Aorta (tissue), 5 donors: ENCODE data around the gene RSRP1. TPM values are rescaled to one million over a fixed set of nuclear protein-coding genes. Genes with fewer than 3 reads are reported as not detected.
"Not testable (repeated sequence)": the region's sequence is repeated elsewhere in the genome, so short reads cannot be mapped to it uniquely, and the experiment has no call there.

ENCODE experiments used
- ATAC-seq: fragments of 200-7000 bp; cut with Tn5 transposase; one replicate; pipeline ENCODE4 v1.9.1; 2022; ENCODE audit warnings: moderate library complexity; ENCODE audit not compliant: low FRiP score
- DNase-seq, 2 donors: peaks; one replicate each; pipeline ENCODE4 v3.0.0-alpha.2; 2020
- H3K27ac ChIP-seq, 2 donors: one replicate each; pipeline ENCODE4 v1.5.1; 2013; ENCODE audit warnings: low read length in 2 of 2, mild to moderate bottlenecking in 2 of 2, moderate library complexity in 2 of 2, control low read depth in 1 of 2, inconsistent platforms in 1 of 2, low read depth in 1 of 2
- H3K27me3 ChIP-seq, 2 donors: one replicate each; pipeline ENCODE4 v1.6.1; 2013; ENCODE audit warnings: control low read depth in 1 of 2, low read length in 1 of 2, mild to moderate bottlenecking in 1 of 2, moderate library complexity in 1 of 2; ENCODE audit not compliant: insufficient read depth in 2 of 2, control insufficient read depth in 1 of 2
- H3K36me3 ChIP-seq, 2 donors: one replicate each; pipeline ENCODE4 v1.6.1; 2013; ENCODE audit warnings: control low read depth in 1 of 2, low read length in 1 of 2, mild to moderate bottlenecking in 1 of 2; ENCODE audit not compliant: insufficient read depth in 2 of 2, control insufficient read depth in 1 of 2
- H3K4me1 ChIP-seq, 2 donors: one replicate each; pipeline ENCODE4 v1.6.1; 2013; ENCODE audit warnings: low read length in 2 of 2, control low read depth in 1 of 2, mild to moderate bottlenecking in 1 of 2, moderate library complexity in 1 of 2; ENCODE audit not compliant: insufficient read depth in 2 of 2, control insufficient read depth in 1 of 2
- H3K4me3 ChIP-seq, 2 donors: one replicate each; pipeline ENCODE4 v1.5.1; 2013; ENCODE audit warnings: low read length in 2 of 2, control low read depth in 1 of 2, mild to moderate bottlenecking in 1 of 2
- H3K9me3 ChIP-seq: one replicate; pipeline ENCODE4 v1.6.1; 2013; ENCODE audit warnings: mild to moderate bottlenecking, low read length; ENCODE audit not compliant: control insufficient read depth
- WGBS, 2 donors: extraction: QIAGEN DNeasy Blood & Tissue Kit; methylation state at CpG; one replicate each; pipeline ENCODE4 v1.1.7; 2013; 5-methylcytosine and 5-hydroxymethylcytosine counted together
- intact Hi-C, 2 donors: fragments of 100-400 bp; cut with DNase I; formaldehyde crosslinking; loops; one replicate each; pipeline versions ENCODE4 v1.14.2 to v1.15.0; 2022
- polyA plus RNA-seq, 2 donors: library from polyadenylated mRNA; stranded (reverse); fragments of 200-250 nt; gene quantifications; one replicate each; pipeline ENCODE4 v1.2.3, GENCODE V29; 2013
- total RNA-seq, 2 donors: library from RNA; stranded (reverse); fragmentation: NEBNext Ultra II Directional; extraction: Animal tissue kit (Norgen Biotek cat#: 25700); gene quantifications; one replicate each; pipeline ENCODE4 v1.2.1, GENCODE V29; 2021
- donor health status: healthy with polysubstance abuse.
- donor health status: Bipolar disorder and iron deficiency.
- donor health status: DM: no; HTN: no; CAD: no.
- donor health status: DM: no; HTN: no; CAD: no.
- donor health status: DM: yes; HTN: yes; CAD: no.

RSRP1 gene
- total and polyA plus RNA-seq, 4 donors = 60.1 to 217 (median 137) TPM

DNA sequence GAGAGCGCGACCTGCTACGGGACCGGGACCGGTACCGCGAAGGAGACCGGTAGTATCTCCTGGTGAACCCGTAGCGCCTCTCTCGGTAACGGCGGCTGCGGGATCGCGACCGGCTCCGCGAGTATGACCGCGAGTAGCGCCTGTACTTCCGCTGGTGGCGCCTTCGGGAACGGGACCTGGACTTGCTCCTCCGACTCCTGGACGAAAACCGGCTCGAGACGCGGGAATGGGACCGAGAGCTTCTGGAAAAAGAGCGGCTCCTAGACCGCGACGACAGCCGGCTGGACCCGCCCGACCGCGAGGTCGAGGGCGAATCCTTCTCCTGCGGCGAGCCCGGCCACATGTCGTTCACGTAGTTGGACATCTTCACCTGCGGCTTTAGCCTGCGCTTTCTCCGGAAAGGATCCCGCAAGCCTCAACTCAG lies 642 bp downstream of the RSRP1 start:
- Histone ChIP-seq H3K4me1 (no peaks in the 10 kb centered on the region), H3K27me3 (no peaks in the 10 kb centered on the region), H3K9me3 (no peaks in the 10 kb centered on the region), H3K36me3 (peaks cover 0 to 3% of the 10 kb centered on the region in 2 donors), H3K4me3 (peak overlapping the region; percentile 21 to 74), H3K27ac (peak overlapping the region in 1 of 2 donors; percentile 86)
- 0% methylated on average over 53 of the region's 53 CpGs for WGBS, 2 donors
- DNase-seq (peak in 1 of 2 donors; percentile 64), ATAC-seq (peak; percentile 10)
- intact Hi-C loops = loop anchor here in 1 of 2 donors (2.0 to 5.0 kb wide), 2 partner anchors 92 to 571 kb away; partner anchors contain the start of genes MTFR1L and TMEM50A

DNA sequence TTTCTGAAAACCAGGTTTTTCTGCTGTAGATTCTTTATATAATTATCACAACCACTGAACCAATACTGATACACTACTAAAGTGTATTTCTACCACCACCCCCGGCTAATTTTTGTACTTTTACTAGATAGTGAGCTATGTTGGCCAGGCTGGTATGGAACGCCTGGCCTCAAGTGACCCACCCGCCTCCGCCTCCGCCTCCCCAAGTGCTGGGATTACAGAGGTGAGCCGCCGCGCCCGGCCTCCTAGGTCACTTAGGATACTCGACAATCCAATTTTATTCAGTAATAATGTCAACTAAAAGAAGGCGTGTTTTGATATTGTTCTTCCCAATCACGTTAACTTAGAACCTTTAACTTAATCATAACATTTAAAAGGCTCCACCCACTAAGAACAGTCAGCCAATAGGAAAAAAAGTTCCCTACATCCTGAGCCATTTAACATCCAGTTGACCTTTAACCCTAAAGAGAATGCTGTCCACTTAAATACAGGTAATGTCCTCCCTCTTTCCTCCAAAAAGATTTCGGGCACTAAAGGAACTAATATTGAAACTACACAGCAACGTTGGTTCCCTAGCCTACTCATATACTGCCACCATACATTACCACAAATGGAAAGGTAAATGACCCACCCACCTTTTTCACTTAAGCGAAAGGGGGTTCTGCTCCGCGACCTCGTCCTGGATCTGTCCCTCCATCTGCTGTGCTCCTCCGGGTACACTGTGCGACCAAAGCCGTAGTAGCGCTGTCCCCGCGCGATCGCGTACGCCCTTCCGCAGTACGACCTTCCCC lies 1.2 kb downstream of the RSRP1 start:
- peaks cover 0 to 3% of the 10 kb centered on the region in 2 donors for H3K36me3 ChIP-seq
- intact Hi-C loops = loop anchor here in 1 of 2 donors (2.0 to 5.0 kb wide), 2 partner anchors 93 to 571 kb away; partner anchors contain the start of genes MTFR1L and TMEM50A
- no peaks in the 10 kb centered on the region for H3K27me3 ChIP-seq

DNA sequence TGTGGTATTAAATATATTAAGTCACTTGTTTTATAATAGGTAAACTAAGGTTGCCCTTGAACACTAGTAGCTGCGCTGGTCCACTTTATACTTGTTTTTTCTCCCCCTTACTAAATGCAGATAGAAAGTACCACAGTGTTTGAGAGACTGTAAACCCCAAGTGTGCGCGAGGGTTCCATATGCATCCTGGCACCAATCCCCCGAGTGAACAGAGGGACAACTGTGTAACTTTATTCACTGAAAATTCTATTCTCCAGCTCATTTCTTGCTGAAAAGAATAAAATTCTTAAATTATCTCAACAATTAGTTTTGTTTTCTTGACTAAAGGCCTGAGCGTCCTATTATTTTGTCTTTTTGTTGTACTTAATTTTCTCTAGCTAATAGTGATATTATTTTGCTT lies 1.9 kb downstream of the RSRP1 start:
- intact Hi-C loops = loop anchor here in 1 of 2 donors (5.0 kb wide), 1 partner anchor 572 kb away; the partner anchor contains the start of gene MTFR1L
- Histone ChIP-seq H3K27me3 (no peaks in the 10 kb centered on the region), H3K4me3 (peak overlapping the region in 1 of 2 donors; percentile 49), H3K36me3 (peaks cover 0 to 3% of the 10 kb centered on the region in 2 donors), H3K9me3 (no peaks in the 10 kb centered on the region), H3K27ac (no peak overlapping the region), H3K4me1 (no peaks in the 10 kb centered on the region)
- DNase-seq (no peak), ATAC-seq (no peak)
- 73% methylated on average over 5 of the region's 5 CpGs for WGBS, 2 donors

More for the DNA sequence above, 1.2 kb downstream of the RSRP1 start:
- DNase-seq (no peak), ATAC-seq (peak; percentile 13)
- H3K27ac ChIP-seq = peak overlapping the region in 1 of 2 donors; percentile 86
- peak overlapping the region; percentile 21 to 74 for H3K4me3 ChIP-seq
- WGBS, 2 donors = 21 to 23% methylated on average over 30 of the region's 30 CpGs
- H3K4me1 ChIP-seq = no peaks in the 10 kb centered on the region
- H3K9me3 ChIP-seq = no peaks in the 10 kb centered on the region

DNA sequence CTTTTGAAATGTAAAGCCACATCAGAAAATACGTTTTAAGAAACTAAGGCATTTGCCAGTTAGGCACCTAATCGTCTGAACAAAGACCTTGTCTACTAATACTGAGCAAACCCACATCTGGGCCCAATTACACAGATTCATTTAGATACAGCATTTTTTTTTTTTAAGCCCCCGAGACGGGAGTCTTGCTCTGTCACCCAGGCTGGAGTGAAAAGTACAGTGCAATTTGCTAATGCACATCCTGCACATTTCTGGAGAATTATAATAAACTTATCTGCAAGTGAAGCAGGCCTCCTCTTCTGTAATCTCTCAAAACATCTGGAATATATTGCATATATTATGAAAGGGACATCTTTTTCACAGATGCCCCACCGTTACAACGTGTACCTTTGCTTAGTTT lies 3.3 kb downstream of the RSRP1 start:
- no peak for ATAC-seq
- H3K27me3 ChIP-seq = no peaks in the 10 kb centered on the region
- intact Hi-C loops = no loop called here
- H3K4me1 ChIP-seq = no peaks in the 10 kb centered on the region
- H3K27ac ChIP-seq = no peak overlapping the region
- H3K9me3 ChIP-seq = no peaks in the 10 kb centered on the region
- H3K36me3 ChIP-seq = peaks cover 0 to 3% of the 10 kb centered on the region in 2 donors
- no peak for DNase-seq
- 46 to 47% methylated on average over 6 of the region's 6 CpGs for WGBS, 2 donors
- H3K4me3 ChIP-seq = no peak overlapping the region

DNA sequence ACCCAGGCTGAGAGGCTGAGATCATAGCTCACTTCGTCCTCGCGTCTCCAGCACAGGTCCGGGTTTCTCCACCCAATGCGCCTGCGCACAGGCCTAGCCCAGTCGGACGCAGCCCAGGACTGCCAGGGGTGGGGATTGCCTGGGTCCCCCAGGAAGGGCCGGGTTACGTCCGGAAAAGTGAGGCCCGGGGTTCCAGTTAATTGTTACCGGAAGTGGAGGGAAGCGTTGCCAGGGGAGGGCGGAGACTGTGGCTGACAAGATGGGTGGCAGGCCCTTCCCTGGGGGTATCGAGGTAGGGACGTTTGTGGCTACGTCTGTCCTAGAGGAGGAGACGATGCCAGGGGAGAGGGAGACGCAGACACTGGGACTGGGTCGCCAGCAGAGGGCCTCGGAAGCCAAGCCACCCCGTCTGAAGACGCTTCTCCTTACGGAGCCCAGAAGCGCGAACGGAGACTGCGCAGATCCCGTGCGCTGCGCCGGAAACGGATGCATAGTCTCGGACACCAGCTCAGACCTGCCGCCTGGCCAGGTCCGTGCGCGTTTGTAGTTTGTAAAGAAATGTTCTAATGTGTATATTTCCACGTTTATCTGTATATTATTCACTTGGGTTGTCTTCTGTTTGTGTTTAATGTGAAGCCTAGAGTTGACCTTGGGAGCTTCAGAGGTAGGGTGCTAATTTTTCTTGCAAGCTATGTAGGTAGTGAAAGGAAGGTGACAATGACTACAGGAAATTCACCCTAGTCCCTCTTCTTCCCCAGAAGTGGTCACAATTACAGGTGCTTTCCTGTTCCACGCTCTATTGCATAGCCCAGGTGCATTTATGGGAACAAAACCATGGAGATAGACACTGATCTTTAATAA lies 7.3 kb downstream of the RSRP1 start:
- peak overlapping the region in 1 of 2 donors; percentile 81 for H3K27ac ChIP-seq
- H3K9me3 ChIP-seq = no peaks in the 10 kb centered on the region
- peak overlapping the region; percentile 8 to 10 for H3K4me3 ChIP-seq
- H3K36me3 ChIP-seq = peaks cover 0 to 2% of the 10 kb centered on the region in 2 donors
- no peaks in the 10 kb centered on the region for H3K4me1 ChIP-seq
- 1% methylated on average over 40 to 41 of the region's 41 CpGs for WGBS, 2 donors
- no peaks in the 10 kb centered on the region for H3K27me3 ChIP-seq
- ATAC-seq = peak; percentile 94
- peak; percentile 96 to 97 for DNase-seq
- intact Hi-C loops = loop anchor here in 1 of 2 donors (10.0 kb wide), 1 partner anchor 565 kb away; the partner anchor contains the start of gene SELENON

DNA sequence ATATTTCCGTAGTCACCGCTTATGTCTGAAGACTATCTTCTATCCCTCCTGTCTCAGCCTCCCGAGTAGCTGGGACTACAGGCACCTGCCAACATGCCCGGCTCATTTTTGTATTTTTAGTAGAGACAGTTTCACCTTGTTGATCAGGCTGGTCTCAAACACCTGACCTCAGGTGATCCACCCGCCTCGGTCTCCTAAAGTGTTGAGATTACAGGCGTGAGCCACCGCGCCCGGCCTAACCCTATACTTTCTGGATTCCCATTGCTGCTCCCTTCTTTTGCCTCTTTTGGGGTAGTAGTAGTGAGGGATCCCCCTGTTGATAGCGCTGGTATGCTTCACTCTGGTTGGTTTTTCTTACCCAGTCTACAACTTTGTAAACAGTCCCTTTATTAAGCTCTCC lies 9.2 kb downstream of the RSRP1 start:
- H3K4me1 ChIP-seq = no peaks in the 10 kb centered on the region
- no peak overlapping the region for H3K27ac ChIP-seq
- intact Hi-C loops = loop anchor here in 1 of 2 donors (10.0 kb wide), 1 partner anchor 567 kb away; the partner anchor contains the start of gene SELENON

DNA sequence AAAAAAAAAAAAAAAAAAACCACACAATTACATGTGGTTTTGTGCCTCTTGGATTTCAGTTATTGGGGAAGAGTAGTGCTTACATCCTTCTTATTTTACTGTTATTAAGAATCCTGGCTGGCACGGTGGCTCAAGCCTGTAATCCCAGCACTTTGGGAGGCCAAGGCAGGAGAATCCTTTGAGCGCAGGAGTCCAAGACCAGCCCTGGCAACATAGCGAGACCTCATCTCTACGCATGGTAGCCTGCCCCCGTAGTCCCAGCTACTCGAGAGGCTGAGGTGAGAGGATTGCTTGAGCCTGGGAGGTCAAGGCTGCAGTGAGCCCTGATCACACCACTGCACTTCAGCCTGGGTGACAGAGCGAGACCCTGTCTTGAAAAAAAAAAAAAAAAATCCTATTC lies 11.0 kb downstream of the RSRP1 start:
- not testable (repeated sequence) for DNase-seq, H3K27me3 ChIP-seq, H3K27ac ChIP-seq, ATAC-seq, H3K9me3 ChIP-seq, H3K4me1 ChIP-seq, H3K36me3 ChIP-seq, H3K4me3 ChIP-seq
- intact Hi-C loops = loop anchor here in 1 of 2 donors (10.0 kb wide), 1 partner anchor 569 kb away; the partner anchor contains the start of gene SELENON
- WGBS, 2 donors = 93 to 95% methylated on average over 7 of the region's 7 CpGs

More for the DNA sequence above, 9.2 kb downstream of the RSRP1 start:
- Histone ChIP-seq H3K4me3 (no peak overlapping the region), H3K9me3 (no peaks in the 10 kb centered on the region), H3K36me3 (no peaks in the 10 kb centered on the region), H3K27me3 (no peaks in the 10 kb centered on the region)
- 91% methylated on average over 11 of the region's 11 CpGs for whole genome bisulfite sequencing, 2 donors
- ATAC-seq (no peak), DNase-seq (no peak)

DNA sequence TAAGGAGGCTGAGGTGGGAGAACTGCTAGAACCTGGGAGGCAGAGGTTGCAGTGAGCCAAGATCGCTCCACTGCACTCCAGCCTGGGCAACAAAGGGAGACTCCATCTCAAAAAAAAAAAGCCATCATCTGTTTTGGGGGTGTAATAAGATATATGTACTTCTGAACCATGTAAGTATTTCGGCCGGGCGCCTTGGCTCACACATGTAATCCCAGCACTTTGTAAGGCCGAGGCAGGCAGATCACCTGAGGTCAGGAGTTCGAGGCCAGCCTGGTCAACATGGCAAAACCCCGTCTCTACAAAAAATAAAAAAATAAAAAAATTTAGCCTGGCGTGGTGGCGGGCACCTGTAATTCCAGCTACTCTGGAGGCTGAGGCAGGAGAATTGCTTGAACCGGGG lies 11.8 kb downstream of the RSRP1 start:
- not testable (repeated sequence) for ATAC-seq, H3K4me1 ChIP-seq
- 96 to 97% methylated on average over 10 of the region's 10 CpGs for WGBS, 2 donors

More for the DNA sequence above, 11.8 kb downstream of the RSRP1 start:
- not testable (repeated sequence) for H3K27ac ChIP-seq, H3K36me3 ChIP-seq, H3K9me3 ChIP-seq, DNase-seq, H3K27me3 ChIP-seq, H3K4me3 ChIP-seq
- intact Hi-C loops = loop anchor here in 1 of 2 donors (10.0 kb wide), 1 partner anchor 569 kb away; the partner anchor contains the start of gene SELENON
